Activated CD4-positive, alpha-beta T cell treated with anti-CD3 and anti-CD28 coated beads for 36 hours (primary cell): Measurements from ENCODE around the gene TMEM81. TPM values are rescaled to one million over a fixed set of nuclear protein-coding genes. Genes with fewer than 3 reads are reported as not detected.

Experiments
- ATAC-seq: fragments of 200-7000 bp; cut with Tn5 transposase; one replicate; pipeline ENCODE4 v1.10.0; 2021; ENCODE audit warnings: mild to moderate bottlenecking, moderate library complexity
- CTCF ChIA-PET: fragments of 350-600 bp; sonication (Branson Sonifier 250); formaldehyde crosslinking; loops from one replicate; lab custom pipeline; 2021; ENCODE audit warnings: antibody characterized with exemption; lab: Charles Lee
- POLR2A ChIA-PET: fragments of 350-600 bp; sonication (Branson Sonifier 250); formaldehyde crosslinking; loops from one replicate; lab custom pipeline; 2021; ENCODE audit warnings: antibody characterized with exemption, inconsistent platforms; lab: Charles Lee
- DNase-seq: peaks from one replicate; pipeline ENCODE4 v3.0.0-alpha.2; 2020
- H3K27ac Mint-ChIP-seq: one replicate; pipeline ENCODE4 v1.8.0; 2021; ENCODE audit warnings: mixed read lengths
- H3K27me3 Mint-ChIP-seq: one replicate; pipeline ENCODE4 v1.8.0; 2021; ENCODE audit warnings: mixed read lengths
- H3K36me3 Mint-ChIP-seq: one replicate; pipeline ENCODE4 v1.8.0; 2021; ENCODE audit warnings: low read depth, mixed read lengths
- H3K4me1 Mint-ChIP-seq: one replicate; pipeline ENCODE4 v1.8.0; 2021; ENCODE audit warnings: mixed read lengths
- H3K4me3 Mint-ChIP-seq: one replicate; pipeline ENCODE4 v1.8.0; 2021; ENCODE audit warnings: mild to moderate bottlenecking, moderate library complexity, mixed read lengths
- H3K9me3 Mint-ChIP-seq: one replicate; pipeline ENCODE4 v1.8.0; 2021; ENCODE audit warnings: low read depth, mixed read lengths
- intact Hi-C, 2 experiments: fragments of 100-400 bp; cut with DNase I in 1 of 2; cut with micrococcal nuclease in 1 of 2; formaldehyde crosslinking; loops; one replicate each; pipeline versions ENCODE4 v1.14.2 to v1.15.1; 2022 to 2024; cut with DNase I, micrococcal nuclease
- total RNA-seq, 2 experiments: library from RNA; stranded (reverse); gene quantifications; one replicate each; pipeline ENCODE4 v1.2.3, GENCODE V29; 2021

Gene TMEM81
- total RNA-seq, 2 experiments from 2014 or later, result 1.9 to 2.8 TPM

GRCh38 chr1:205068457-205069040 lies 15.7 kb downstream of the TMEM81 start:
- Mint-ChIP-seq H3K9me3 (no peaks in the 10 kb centered on the region), H3K27ac (no peak overlapping the region), H3K27me3 (no peaks in the 10 kb centered on the region), H3K4me1 (no peaks in the 10 kb centered on the region), H3K36me3 (no peaks in the 10 kb centered on the region), H3K4me3 (no peak overlapping the region)
- no peak for DNase-seq
- intact Hi-C loops, result no loop called here
- ChIA-PET CTCF (interaction anchor here (1.4 to 2.1 kb wide), 2 partner anchors 79 to 188 kb away, joined by 4 to 9 read pairs; no protein-coding TSS in a partner anchor), POLR2A (no interaction called here)
- no peak for ATAC-seq

GRCh38 chr1:205068001-205068400 lies 16.3 kb downstream of the TMEM81 start:
- H3K9me3 Mint-ChIP-seq, result no peaks in the 10 kb centered on the region
- H3K4me3 Mint-ChIP-seq, result no peak overlapping the region
- ChIA-PET POLR2A (interaction anchor here (0.6 kb wide), 1 partner anchor 191 kb away, joined by 4 read pairs; no protein-coding TSS in a partner anchor), CTCF (interaction anchor here (1.4 to 2.1 kb wide), 2 partner anchors 79 to 188 kb away, joined by 4 to 9 read pairs; no protein-coding TSS in a partner anchor)
- no peaks in the 10 kb centered on the region for H3K27me3 Mint-ChIP-seq
- ATAC-seq (no peak), DNase-seq (no peak)
- no peaks in the 10 kb centered on the region for H3K36me3 Mint-ChIP-seq
- intact Hi-C loops, result no loop called here
- H3K4me1 Mint-ChIP-seq, result no peaks in the 10 kb centered on the region
- H3K27ac Mint-ChIP-seq, result no peak overlapping the region

- H3K27me3 Mint-ChIP-seq, result no peaks in the 10 kb centered on the region
- H3K27ac Mint-ChIP-seq, result no peak overlapping the region
- ATAC-seq (no peak), DNase-seq (no peak)
- intact Hi-C loops, result no loop called here
- no peaks in the 10 kb centered on the region for H3K9me3 Mint-ChIP-seq
- H3K4me1 Mint-ChIP-seq, result no peaks in the 10 kb centered on the region
- H3K36me3 Mint-ChIP-seq, result no peaks in the 10 kb centered on the region
- no peak overlapping the region for H3K4me3 Mint-ChIP-seq
- ChIA-PET POLR2A (no interaction called here), CTCF (interaction anchor here (1.2 kb wide), 1 partner anchor 9 kb away, joined by 4 read pairs; no protein-coding TSS in a partner anchor)
These were observed 17.2 kb downstream of the TMEM81 start for GRCh38 chr1:205067031-205067430.

GRCh38 chr1:205066141-205066818 lies 18.0 kb downstream of the TMEM81 start:
- ChIA-PET POLR2A (no interaction called here), CTCF (interaction anchor here (0.6 to 1.2 kb wide), 5 partner anchors 10 to 858 kb away, joined by 3 to 4 read pairs (median 3); no protein-coding TSS in a partner anchor)
- peaks cover 3% of the 10 kb centered on the region for H3K4me1 Mint-ChIP-seq
- ATAC-seq, result no peak
- H3K9me3 Mint-ChIP-seq, result no peaks in the 10 kb centered on the region
- no peak for DNase-seq
- no peak overlapping the region for H3K27ac Mint-ChIP-seq
- no peak overlapping the region for H3K4me3 Mint-ChIP-seq
- intact Hi-C loops, result no loop called here
- H3K27me3 Mint-ChIP-seq, result no peaks in the 10 kb centered on the region
- H3K36me3 Mint-ChIP-seq, result no peaks in the 10 kb centered on the region

- ATAC-seq, result no peak
- no peak overlapping the region for H3K27ac Mint-ChIP-seq
- ChIA-PET POLR2A (no interaction called here), CTCF (interaction anchor here (0.6 to 1.2 kb wide), 5 partner anchors 10 to 857 kb away, joined by 3 to 4 read pairs (median 3); no protein-coding TSS in a partner anchor)
- no peaks in the 10 kb centered on the region for H3K36me3 Mint-ChIP-seq
- peaks cover 3% of the 10 kb centered on the region for H3K4me1 Mint-ChIP-seq
- intact Hi-C loops, result no loop called here
- H3K4me3 Mint-ChIP-seq, result no peak overlapping the region
- DNase-seq, result no peak
- no peaks in the 10 kb centered on the region for H3K9me3 Mint-ChIP-seq
- no peaks in the 10 kb centered on the region for H3K27me3 Mint-ChIP-seq
These were observed 18.6 kb downstream of the TMEM81 start for GRCh38 chr1:205065666-205066065.

GRCh38 chr1:205064741-205065316 lies 19.4 kb downstream of the TMEM81 start:
- Mint-ChIP-seq H3K36me3 (no peaks in the 10 kb centered on the region), H3K27ac (no peak overlapping the region), H3K27me3 (no peaks in the 10 kb centered on the region), H3K4me3 (no peak overlapping the region), H3K4me1 (peaks cover 3% of the 10 kb centered on the region), H3K9me3 (no peaks in the 10 kb centered on the region)
- ChIA-PET CTCF (no interaction called here), POLR2A (no interaction called here)
- intact Hi-C loops, result no loop called here
- ATAC-seq, result no peak
- DNase-seq, result no peak

GRCh38 chr1:205064301-205064700 lies 20.0 kb downstream of the TMEM81 start:
- no peak for DNase-seq
- no peak for ATAC-seq
- Mint-ChIP-seq H3K9me3 (no peaks in the 10 kb centered on the region), H3K36me3 (no peaks in the 10 kb centered on the region), H3K4me3 (no peak overlapping the region), H3K27me3 (no peaks in the 10 kb centered on the region), H3K4me1 (peaks cover 3% of the 10 kb centered on the region), H3K27ac (no peak overlapping the region)
- intact Hi-C loops, result no loop called here
- CTCF ChIA-PET, result interaction anchor here (0.7 to 1.6 kb wide), 2 partner anchors 34 to 73 kb away, joined by 3 to 5 read pairs; no protein-coding TSS in a partner anchor
- POLR2A ChIA-PET, result no interaction called here

- no peak for DNase-seq
- Mint-ChIP-seq H3K36me3 (no peaks in the 10 kb centered on the region), H3K4me3 (no peak overlapping the region), H3K9me3 (no peaks in the 10 kb centered on the region), H3K4me1 (peaks cover 3% of the 10 kb centered on the region), H3K27ac (no peak overlapping the region), H3K27me3 (no peaks in the 10 kb centered on the region)
- CTCF ChIA-PET, result interaction anchor here (0.7 to 3.4 kb wide), 18 partner anchors 9 to 256 kb away, joined by 3 to 59 read pairs (median 4); no protein-coding TSS in a partner anchor
- no peak for ATAC-seq
- intact Hi-C loops, result loop anchor here in 1 of 2 experiments (1.0 kb wide), 1 partner anchor 74 kb away; no protein-coding TSS in a partner anchor
- POLR2A ChIA-PET, result no interaction called here
These were observed 21.4 kb downstream of the TMEM81 start for GRCh38 chr1:205062895-205063294.

GRCh38 chr1:205062319-205062718 lies 21.9 kb downstream of the TMEM81 start:
- ATAC-seq (no peak), DNase-seq (no peak)
- H3K4me3 Mint-ChIP-seq, result no peak overlapping the region
- POLR2A ChIA-PET, result no interaction called here
- no peaks in the 10 kb centered on the region for H3K27me3 Mint-ChIP-seq
- no peak overlapping the region for H3K27ac Mint-ChIP-seq
- H3K4me1 Mint-ChIP-seq, result peaks cover 3% of the 10 kb centered on the region
- H3K36me3 Mint-ChIP-seq, result no peaks in the 10 kb centered on the region
- H3K9me3 Mint-ChIP-seq, result no peaks in the 10 kb centered on the region
- intact Hi-C loops, result loop anchor here in 1 of 2 experiments (1.0 kb wide), 1 partner anchor 73 kb away; no protein-coding TSS in a partner anchor
- CTCF ChIA-PET, result interaction anchor here (0.6 to 3.4 kb wide), 36 partner anchors 10 to 831 kb away, joined by 3 to 59 read pairs (median 4); partner anchors contain the start of genes RBBP5 and TMEM81

- Mint-ChIP-seq H3K27ac (no peak overlapping the region), H3K36me3 (no peaks in the 10 kb centered on the region), H3K27me3 (no peaks in the 10 kb centered on the region), H3K9me3 (no peaks in the 10 kb centered on the region), H3K4me1 (peaks cover 3% of the 10 kb centered on the region), H3K4me3 (no peak overlapping the region)
- intact Hi-C loops, result loop anchor here (1.0 kb wide), 3 partner anchors 72 to 195 kb away; no protein-coding TSS in a partner anchor
- ATAC-seq, result peak; percentile 89
- ChIA-PET CTCF (interaction anchor here (0.5 to 3.4 kb wide), 52 partner anchors 9 to 1076 kb away, joined by 3 to 59 read pairs (median 4); partner anchors contain the start of genes RBBP5 and TMEM81), POLR2A (interaction anchor here (0.5 to 1.0 kb wide), 3 partner anchors 29 to 544 kb away, joined by 3 read pairs; no protein-coding TSS in a partner anchor)
- DNase-seq, result peak; percentile 89
These were observed 22.6 kb downstream of the TMEM81 start for GRCh38 chr1:205061665-205062069.

GRCh38 chr1:205061227-205061626 lies 23.0 kb downstream of the TMEM81 start:
- H3K27ac Mint-ChIP-seq, result no peak overlapping the region
- no peaks in the 10 kb centered on the region for H3K9me3 Mint-ChIP-seq
- no peaks in the 10 kb centered on the region for H3K27me3 Mint-ChIP-seq
- ChIA-PET POLR2A (interaction anchor here (0.6 to 1.0 kb wide), 2 partner anchors 69 to 543 kb away, joined by 3 read pairs; no protein-coding TSS in a partner anchor), CTCF (interaction anchor here (0.6 to 3.4 kb wide), 38 partner anchors 9 to 275 kb away, joined by 3 to 59 read pairs (median 4); partner anchors contain the start of gene RBBP5)
- H3K4me3 Mint-ChIP-seq, result no peak overlapping the region
- no peaks in the 10 kb centered on the region for H3K36me3 Mint-ChIP-seq
- peaks cover 3% of the 10 kb centered on the region for H3K4me1 Mint-ChIP-seq
- DNase-seq, result no peak
- intact Hi-C loops, result loop anchor here in 1 of 2 experiments (1.0 kb wide), 3 partner anchors 72 to 195 kb away; no protein-coding TSS in a partner anchor
- ATAC-seq, result no peak
